Subcutaneous abdominal adipose tissue (tissue), 5 donors: ENCODE data around the gene OR8B4.
A peak's percentile ranks its signal among the peaks of the same experiment; 100 is the strongest.
"Not testable (repeated sequence)": the region's sequence is repeated elsewhere in the genome, so short reads cannot be mapped to it uniquely, and the experiment has no call there.

Experiments used
- H3K27ac ChIP-seq: one replicate; pipeline ENCODE4 v1.7.0; 2013; ENCODE audit warnings: low read depth, mild to moderate bottlenecking, inconsistent platforms, low read length, moderate library complexity
- H3K27me3 ChIP-seq, 5 donors: one replicate each; pipeline ENCODE4 v1.7.0; 2013; ENCODE audit warnings: low read length in 5 of 5, inconsistent platforms in 1 of 5; ENCODE audit not compliant: control insufficient read depth in 5 of 5, insufficient read depth in 4 of 5
- H3K36me3 ChIP-seq, 5 donors: one replicate each; pipeline ENCODE4 v1.7.0; 2013; ENCODE audit warnings: low read length in 5 of 5; ENCODE audit not compliant: control insufficient read depth in 5 of 5, insufficient read depth in 5 of 5
- H3K4me1 ChIP-seq, 5 donors: one replicate each; pipeline ENCODE4 v1.7.0; 2013; ENCODE audit warnings: low read length in 5 of 5, mild to moderate bottlenecking in 3 of 5, moderate library complexity in 1 of 5; ENCODE audit not compliant: control insufficient read depth in 5 of 5, insufficient read depth in 5 of 5
- H3K4me3 ChIP-seq, 5 donors: one replicate each; pipeline ENCODE4 v1.7.0; 2013; ENCODE audit warnings: low read length in 5 of 5, low read depth in 1 of 5
- H3K9ac ChIP-seq, 5 donors: one replicate each; pipeline ENCODE4 v1.7.0; 2013; ENCODE audit warnings: low read length in 5 of 5, mild to moderate bottlenecking in 4 of 5, moderate library complexity in 3 of 5
- H3K9me3 ChIP-seq, 5 donors: one replicate each; pipeline ENCODE4 v1.7.0; 2013; ENCODE audit warnings: low read length in 5 of 5; ENCODE audit not compliant: control insufficient read depth in 5 of 5
- donor health status: healthy.
- donor health status: healthy.
- donor health status: healthy.
- donor health status: healthy.
- donor health status: healthy.

The OR8B4 gene, protein sequence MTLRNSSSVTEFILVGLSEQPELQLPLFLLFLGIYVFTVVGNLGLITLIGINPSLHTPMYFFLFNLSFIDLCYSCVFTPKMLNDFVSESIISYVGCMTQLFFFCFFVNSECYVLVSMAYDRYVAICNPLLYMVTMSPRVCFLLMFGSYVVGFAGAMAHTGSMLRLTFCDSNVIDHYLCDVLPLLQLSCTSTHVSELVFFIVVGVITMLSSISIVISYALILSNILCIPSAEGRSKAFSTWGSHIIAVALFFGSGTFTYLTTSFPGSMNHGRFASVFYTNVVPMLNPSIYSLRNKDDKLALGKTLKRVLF

DNA sequence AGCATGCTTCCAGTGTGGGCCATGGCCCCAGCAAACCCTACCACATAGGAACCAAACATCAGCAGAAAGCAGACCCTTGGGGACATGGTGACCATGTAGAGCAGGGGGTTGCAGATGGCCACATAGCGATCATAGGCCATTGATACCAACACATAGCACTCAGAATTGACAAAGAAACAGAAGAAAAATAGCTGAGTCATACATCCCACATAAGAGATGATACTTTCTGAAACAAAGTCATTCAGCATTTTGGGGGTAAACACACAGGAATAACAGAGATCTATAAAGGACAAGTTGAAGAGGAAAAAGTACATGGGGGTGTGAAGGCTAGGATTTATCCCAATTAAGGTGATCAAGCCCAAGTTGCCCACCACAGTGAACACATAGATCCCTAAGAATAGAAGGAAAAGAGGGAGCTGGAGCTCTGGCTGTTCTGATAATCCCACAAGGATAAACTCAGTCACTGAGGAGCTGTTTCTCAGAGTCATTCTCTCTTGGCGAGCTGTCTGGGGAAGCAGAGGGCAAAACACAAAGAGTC lies at the start of gene OR8B4:
Gene OR8B4 (minus strand): TSS at position 488 of the 538 bp plus-strand sequence. CDS start 0 bp downstream, at position 488.
- Histone ChIP-seq H3K27ac (no peak within 1 kb of the TSS), H3K4me1 (no peaks in the 10 kb centered on the region), H3K9ac (no peak within 1 kb of the TSS), H3K27me3 (peaks cover 0 to 6% (median 0%) of the 10 kb centered on the region in 5 donors), H3K4me3 (no peak within 1 kb of the TSS), H3K36me3 (no peaks in the 10 kb centered on the region), H3K9me3 (peaks cover 0 to 6% (median 0%) of the 10 kb centered on the region in 5 donors)

DNA sequence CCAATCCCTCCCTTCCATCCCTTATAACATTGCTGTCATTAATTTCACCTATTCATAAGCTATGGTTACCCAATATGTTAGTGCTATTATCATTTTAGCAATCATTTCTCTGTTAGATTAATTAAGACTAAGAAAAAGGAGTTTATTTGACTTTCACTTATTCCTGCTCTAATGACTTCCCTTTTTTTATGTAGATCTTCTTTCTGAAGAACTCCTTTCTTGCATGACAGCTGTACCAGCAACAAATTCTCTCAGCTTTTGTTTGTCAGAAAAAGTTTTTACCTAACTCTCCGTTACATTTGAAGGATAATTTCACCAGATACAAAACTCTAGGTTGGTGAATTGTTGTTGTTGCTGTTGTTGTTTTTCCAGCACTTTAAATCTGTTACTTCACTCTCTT lies 49.4 kb upstream of the OR8B4 start:
- Histone ChIP-seq H3K4me3 (no peak overlapping the region), H3K4me1 (peaks cover 0 to 28% (median 11%) of the 10 kb centered on the region in 5 donors), H3K27ac (no peak overlapping the region), H3K9ac (no peak overlapping the region), H3K27me3 (no peaks in the 10 kb centered on the region), H3K9me3 (no peaks in the 10 kb centered on the region), H3K36me3 (no peaks in the 10 kb centered on the region)

DNA sequence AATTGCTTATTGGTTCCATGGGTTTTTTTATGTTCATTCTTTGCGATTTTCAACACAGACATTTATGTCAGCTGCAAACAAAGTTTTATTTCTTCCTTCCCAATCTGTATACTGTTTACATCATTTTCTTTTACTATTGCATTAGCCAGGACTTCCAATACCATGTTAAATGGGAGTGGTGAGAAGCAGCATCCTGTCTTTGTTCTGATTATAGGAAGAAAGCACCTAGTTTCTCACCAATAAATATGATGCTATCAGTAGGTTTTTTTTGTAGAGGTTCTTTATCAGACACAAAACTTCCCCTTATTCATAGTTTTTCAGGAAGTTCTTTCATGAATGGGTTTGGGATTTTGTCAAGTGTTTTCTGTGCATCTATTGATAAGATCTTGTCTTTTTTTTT lies 48.8 kb upstream of the OR8B4 start:
- peaks cover 0 to 28% (median 11%) of the 10 kb centered on the region in 5 donors for H3K4me1 ChIP-seq
- H3K27ac ChIP-seq = no peak overlapping the region

DNA sequence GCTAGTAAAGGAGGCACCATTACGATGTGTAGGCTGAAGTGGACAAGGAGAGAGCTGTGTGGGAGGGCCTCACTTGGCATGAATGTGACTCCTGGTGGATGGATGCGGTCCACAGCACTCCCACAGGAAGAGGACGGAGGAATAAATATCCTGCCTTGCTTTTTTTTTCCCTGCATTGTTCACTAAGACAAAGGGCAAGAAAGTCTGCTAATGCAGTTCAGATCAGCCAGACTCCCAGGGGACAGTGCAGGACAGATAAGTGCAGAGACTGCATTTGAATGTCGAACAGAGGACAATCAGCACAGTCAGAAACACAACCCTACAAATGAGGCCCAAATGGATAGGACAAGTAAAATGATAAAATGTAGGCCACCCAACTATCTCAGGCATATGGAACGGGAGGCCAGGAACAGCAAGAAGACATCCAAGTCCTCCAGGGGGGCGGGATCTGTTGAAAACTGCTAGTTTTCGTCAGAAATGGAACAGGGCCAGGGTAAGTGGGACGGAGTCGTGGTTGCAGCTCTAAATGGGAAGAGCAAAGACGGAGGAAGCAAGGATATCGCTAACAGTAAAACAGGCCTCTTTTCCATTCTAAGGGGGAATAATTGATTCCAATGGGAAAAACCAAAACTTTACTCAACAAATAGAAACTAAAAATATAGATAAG lies 46.0 kb upstream of the OR8B4 start:
- Histone ChIP-seq H3K27ac (no peak overlapping the region), H3K9me3 (no peaks in the 10 kb centered on the region), H3K27me3 (peaks cover 0 to 3% (median 0%) of the 10 kb centered on the region in 5 donors), H3K9ac (peak overlapping the region in 2 of 5 donors; percentile 38 to 48), H3K4me3 (peak overlapping the region in 4 of 5 donors; percentile 30 to 48 (median 43)), H3K36me3 (no peaks in the 10 kb centered on the region), H3K4me1 (peaks cover 0 to 31% (median 11%) of the 10 kb centered on the region in 5 donors)

More for the DNA sequence above, 48.8 kb upstream of the OR8B4 start:
- H3K9ac ChIP-seq = no peak overlapping the region
- no peaks in the 10 kb centered on the region for H3K36me3 ChIP-seq
- H3K4me3 ChIP-seq = no peak overlapping the region
- no peaks in the 10 kb centered on the region for H3K9me3 ChIP-seq
- H3K27me3 ChIP-seq = no peaks in the 10 kb centered on the region

DNA sequence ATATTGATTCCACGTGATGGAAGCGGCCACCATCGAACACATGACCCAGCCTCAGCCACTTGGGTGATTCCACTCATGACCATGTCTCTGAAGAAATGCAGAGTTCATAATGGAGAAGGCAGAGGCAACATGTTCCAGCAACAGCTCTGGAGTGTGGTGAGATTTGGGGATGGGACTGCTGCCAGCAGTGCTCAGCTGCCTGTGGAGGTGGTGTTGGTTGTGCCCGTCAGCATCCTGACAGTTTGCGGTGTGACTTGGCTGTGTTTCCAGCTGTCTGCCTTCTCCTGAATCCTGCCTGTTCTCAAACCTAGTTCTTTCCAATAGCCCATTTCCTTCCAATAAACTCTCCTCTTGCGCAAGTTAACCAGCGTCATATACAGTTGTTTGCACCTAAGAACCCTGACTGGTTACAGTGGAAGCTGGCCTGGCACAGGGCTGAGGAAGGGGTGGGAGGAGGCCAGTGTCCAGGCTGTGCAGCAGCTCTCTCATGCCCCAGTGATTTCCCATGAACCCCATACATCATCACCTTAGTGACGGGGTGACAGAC lies 42.8 kb upstream of the OR8B4 start:
- H3K4me1 ChIP-seq = peaks cover 0 to 30% (median 11%) of the 10 kb centered on the region in 5 donors

DNA sequence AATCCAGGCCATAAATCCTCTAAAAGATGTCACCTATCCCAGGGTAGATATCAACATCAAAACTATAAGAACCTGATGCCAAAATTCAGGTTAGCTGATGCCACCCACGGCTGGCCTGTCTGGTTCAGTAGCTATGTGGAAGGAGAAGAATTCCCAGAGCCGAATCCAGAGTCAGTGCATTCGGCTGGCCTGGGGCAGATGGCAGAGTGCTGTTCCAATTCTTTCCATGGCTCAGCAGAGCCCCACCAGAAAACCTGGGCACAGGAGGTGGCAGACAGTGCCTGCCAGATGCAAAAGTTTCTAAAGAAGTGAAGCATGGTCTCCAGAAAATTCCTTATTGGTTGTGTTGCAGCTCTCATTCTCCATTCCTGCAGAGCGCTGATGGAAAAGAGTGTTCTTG lies 40.7 kb upstream of the OR8B4 start:
- H3K9me3 ChIP-seq = no peaks in the 10 kb centered on the region

More for the DNA sequence above, 42.8 kb upstream of the OR8B4 start:
- Histone ChIP-seq H3K4me3 (no peak overlapping the region), H3K36me3 (no peaks in the 10 kb centered on the region), H3K27me3 (peaks cover 0 to 3% (median 0%) of the 10 kb centered on the region in 5 donors), H3K27ac (no peak overlapping the region), H3K9me3 (no peaks in the 10 kb centered on the region), H3K9ac (no peak overlapping the region)

DNA sequence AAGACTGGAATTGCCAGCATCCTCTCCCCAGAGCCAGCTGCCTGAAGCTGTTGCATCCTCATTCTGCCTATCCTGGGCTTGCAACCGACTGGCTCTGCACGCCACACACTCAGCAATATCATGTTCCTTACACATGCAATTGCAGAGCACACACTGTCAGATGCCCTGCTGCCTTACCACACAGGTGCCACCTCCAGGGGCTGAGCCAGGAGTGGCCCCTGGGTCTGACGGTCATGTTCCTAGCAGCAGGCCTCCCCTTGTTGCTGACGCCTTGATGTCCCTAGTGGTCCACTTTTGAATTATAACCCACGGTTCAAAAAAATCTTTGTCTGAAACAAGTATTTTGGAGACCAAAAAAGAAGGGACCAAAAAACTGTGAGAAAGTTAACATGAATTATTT lies 39.3 kb upstream of the OR8B4 start:
- Histone ChIP-seq H3K27ac (no peak overlapping the region), H3K9me3 (no peaks in the 10 kb centered on the region), H3K4me1 (peaks cover 0 to 13% (median 0%) of the 10 kb centered on the region in 5 donors), H3K9ac (no peak overlapping the region), H3K27me3 (peaks cover 0 to 3% (median 0%) of the 10 kb centered on the region in 5 donors), H3K4me3 (no peak overlapping the region), H3K36me3 (no peaks in the 10 kb centered on the region)

More for the DNA sequence above, 40.7 kb upstream of the OR8B4 start:
- no peak overlapping the region for H3K9ac ChIP-seq
- H3K4me3 ChIP-seq = no peak overlapping the region
- H3K27me3 ChIP-seq = peaks cover 0 to 3% (median 0%) of the 10 kb centered on the region in 5 donors
- no peaks in the 10 kb centered on the region for H3K36me3 ChIP-seq
- no peak overlapping the region for H3K27ac ChIP-seq
- peaks cover 0 to 19% (median 3%) of the 10 kb centered on the region in 5 donors for H3K4me1 ChIP-seq

DNA sequence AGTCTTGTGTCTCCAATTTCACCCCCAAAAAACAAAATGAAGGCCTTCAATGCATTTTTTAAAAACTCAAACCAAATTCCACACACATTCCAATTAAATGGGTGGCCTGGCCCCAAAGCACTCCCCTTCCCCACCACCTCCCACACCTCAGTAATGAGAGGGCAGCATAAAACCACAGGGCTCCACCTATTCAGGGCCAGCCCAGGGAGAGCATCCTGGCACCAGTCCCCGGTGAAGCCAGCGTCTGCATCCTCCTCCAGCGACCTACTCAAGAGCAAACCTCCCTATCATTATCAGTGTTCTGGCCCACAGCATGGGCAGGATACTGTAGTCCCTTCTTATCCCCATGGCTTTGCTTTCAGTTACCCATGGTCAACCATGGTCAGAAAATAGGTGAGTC lies 38.7 kb upstream of the OR8B4 start:
- H3K36me3 ChIP-seq = no peaks in the 10 kb centered on the region
- H3K4me1 ChIP-seq = peaks cover 0 to 13% (median 0%) of the 10 kb centered on the region in 5 donors
- H3K9ac ChIP-seq = no peak overlapping the region
- no peaks in the 10 kb centered on the region for H3K9me3 ChIP-seq
- peaks cover 0 to 3% (median 0%) of the 10 kb centered on the region in 5 donors for H3K27me3 ChIP-seq
- H3K4me3 ChIP-seq = no peak overlapping the region
- H3K27ac ChIP-seq = no peak overlapping the region

DNA sequence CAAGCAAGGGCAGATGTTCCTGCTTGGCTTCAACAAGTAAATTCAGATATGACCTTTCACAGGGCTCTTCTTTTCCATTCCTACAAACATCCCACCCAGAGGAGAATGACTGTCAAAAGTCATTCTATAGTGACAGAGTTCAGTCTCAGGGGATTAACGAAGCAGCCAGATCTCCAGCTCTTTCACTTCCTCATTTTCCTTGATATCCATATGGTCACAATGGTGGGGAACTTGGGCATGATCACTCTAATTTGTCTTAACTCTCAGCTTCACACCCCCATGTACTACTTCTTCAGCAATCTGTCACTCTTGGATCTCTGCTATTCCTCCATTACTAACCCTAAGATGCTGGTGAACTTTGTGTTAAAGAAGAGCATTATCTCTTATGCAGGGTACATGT lies 35.8 kb upstream of the OR8B4 start:
- no peak overlapping the region for H3K9ac ChIP-seq
- H3K36me3 ChIP-seq = no peaks in the 10 kb centered on the region
- no peaks in the 10 kb centered on the region for H3K9me3 ChIP-seq
- no peaks in the 10 kb centered on the region for H3K27me3 ChIP-seq
- no peak overlapping the region for H3K4me3 ChIP-seq
- peaks cover 0 to 8% (median 0%) of the 10 kb centered on the region in 5 donors for H3K4me1 ChIP-seq
- H3K27ac ChIP-seq = no peak overlapping the region

DNA sequence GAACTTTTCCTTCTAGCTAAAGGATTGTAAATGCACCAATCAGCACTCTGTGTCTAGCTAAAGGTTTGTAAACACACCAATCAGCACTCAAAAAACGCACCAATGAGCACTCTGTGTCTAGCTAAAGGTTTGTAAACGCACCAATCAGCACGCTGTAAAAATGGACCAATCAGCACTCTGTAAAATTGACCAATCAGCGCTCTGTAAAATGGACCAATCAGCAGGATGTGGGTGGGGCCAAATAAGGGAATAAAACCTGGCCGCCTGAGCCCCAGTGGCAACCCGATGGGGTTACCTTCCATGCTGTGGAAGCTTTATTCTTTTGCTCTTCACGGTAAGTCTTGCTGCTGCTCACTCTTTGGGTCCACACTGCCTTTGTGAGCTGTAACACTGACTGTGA lies 34.7 kb upstream of the OR8B4 start:
- not testable (repeated sequence) for H3K4me3 ChIP-seq, H3K9ac ChIP-seq, H3K36me3 ChIP-seq, H3K4me1 ChIP-seq, H3K9me3 ChIP-seq, H3K27me3 ChIP-seq, H3K27ac ChIP-seq
